Mucosa of stomach (tissue), 1 donor: Measurements from ENCODE around the gene FAM47E.

ENCODE experiments used
- H3K27me3 ChIP-seq: one replicate; pipeline ENCODE4 v1.7.0; 2013; ENCODE audit warnings: mild to moderate bottlenecking, low read length; ENCODE audit not compliant: control insufficient read depth, insufficient read depth
- H3K36me3 ChIP-seq: one replicate; pipeline ENCODE4 v1.7.0; 2013; ENCODE audit warnings: low read length; ENCODE audit not compliant: control insufficient read depth, insufficient read depth
- H3K4me1 ChIP-seq: one replicate; pipeline ENCODE4 v1.7.0; 2013; ENCODE audit warnings: mild to moderate bottlenecking, low read length; ENCODE audit not compliant: control insufficient read depth, insufficient read depth
- H3K4me3 ChIP-seq: one replicate; pipeline ENCODE4 v1.7.0; 2013; ENCODE audit warnings: low read length
- H3K9ac ChIP-seq: one replicate; pipeline ENCODE4 v1.7.0; 2013; ENCODE audit warnings: mild to moderate bottlenecking, low read length, moderate library complexity
- H3K9me3 ChIP-seq: one replicate; pipeline ENCODE4 v1.7.0; 2013; ENCODE audit warnings: mild to moderate bottlenecking, low read length, moderate library complexity; ENCODE audit not compliant: control insufficient read depth
- donor health status: Pancreatic carcinoma.

FAM47E gene

GRCh38 chr4:76293772-76294171 lies 42.3 kb downstream of the FAM47E start:
- peaks cover 5% of the 10 kb centered on the region for H3K4me1 ChIP-seq
- H3K27me3 ChIP-seq, result no peaks in the 10 kb centered on the region
- no peaks in the 10 kb centered on the region for H3K36me3 ChIP-seq
- H3K9ac ChIP-seq, result no peak overlapping the region
- H3K9me3 ChIP-seq, result no peaks in the 10 kb centered on the region
- no peak overlapping the region for H3K4me3 ChIP-seq

- Histone ChIP-seq H3K9ac (no peak overlapping the region), H3K36me3 (no peaks in the 10 kb centered on the region), H3K9me3 (no peaks in the 10 kb centered on the region), H3K27me3 (no peaks in the 10 kb centered on the region), H3K4me3 (no peak overlapping the region), H3K4me1 (peaks cover 23% of the 10 kb centered on the region)
Measured at GRCh38 chr4:76296286-76296820, 44.8 kb downstream of the FAM47E start.

- Histone ChIP-seq H3K27me3 (no peaks in the 10 kb centered on the region), H3K36me3 (no peaks in the 10 kb centered on the region), H3K9ac (no peak overlapping the region), H3K4me1 (peaks cover 28% of the 10 kb centered on the region), H3K9me3 (no peaks in the 10 kb centered on the region), H3K4me3 (no peak overlapping the region)
Measured at GRCh38 chr4:76298227-76298626, 46.7 kb downstream of the FAM47E start.

DNA sequence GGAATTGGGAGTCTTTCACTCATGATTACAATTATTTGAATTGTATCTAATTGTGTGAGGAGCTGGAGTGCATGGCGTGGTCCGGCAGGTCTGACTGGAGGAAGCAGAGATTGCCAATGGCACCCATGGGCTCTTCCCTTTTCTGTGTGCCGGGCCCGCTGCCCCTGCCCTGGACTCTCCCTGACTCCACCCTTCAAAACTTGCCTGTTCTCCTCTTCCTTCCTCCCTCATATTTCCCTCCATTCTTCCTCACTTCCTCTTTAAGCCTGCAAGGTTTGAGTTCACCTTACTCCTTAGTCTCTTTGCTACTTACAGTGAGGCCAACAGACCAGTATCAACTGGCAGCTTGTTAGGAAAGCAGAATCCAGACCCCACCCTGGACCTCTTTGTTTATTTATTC lies 48.5 kb downstream of the FAM47E start:
- H3K4me1 ChIP-seq, result peaks cover 31% of the 10 kb centered on the region
- H3K9me3 ChIP-seq, result no peaks in the 10 kb centered on the region
- no peak overlapping the region for H3K9ac ChIP-seq
- no peaks in the 10 kb centered on the region for H3K36me3 ChIP-seq
- no peaks in the 10 kb centered on the region for H3K27me3 ChIP-seq
- no peak overlapping the region for H3K4me3 ChIP-seq

- H3K9ac ChIP-seq, result no peak overlapping the region
- H3K27me3 ChIP-seq, result no peaks in the 10 kb centered on the region
- peaks cover 37% of the 10 kb centered on the region for H3K4me1 ChIP-seq
- no peak overlapping the region for H3K4me3 ChIP-seq
- no peaks in the 10 kb centered on the region for H3K9me3 ChIP-seq
- H3K36me3 ChIP-seq, result no peaks in the 10 kb centered on the region
Measured at GRCh38 chr4:76301068-76301774, 49.7 kb downstream of the FAM47E start.

- Histone ChIP-seq H3K27me3 (no peaks in the 10 kb centered on the region), H3K9ac (no peak overlapping the region), H3K9me3 (no peaks in the 10 kb centered on the region), H3K4me1 (peaks cover 37% of the 10 kb centered on the region), H3K4me3 (no peak overlapping the region), H3K36me3 (no peaks in the 10 kb centered on the region)
Measured at GRCh38 chr4:76301775-76302162, 50.2 kb downstream of the FAM47E start.

GRCh38 chr4:76302826-76303438 lies 51.4 kb downstream of the FAM47E start:
- H3K9ac ChIP-seq, result no peak overlapping the region
- H3K27me3 ChIP-seq, result no peaks in the 10 kb centered on the region
- H3K36me3 ChIP-seq, result no peaks in the 10 kb centered on the region
- no peaks in the 10 kb centered on the region for H3K9me3 ChIP-seq
- H3K4me3 ChIP-seq, result no peak overlapping the region
- peaks cover 40% of the 10 kb centered on the region for H3K4me1 ChIP-seq

GRCh38 chr4:76305033-76305687 lies 53.6 kb downstream of the FAM47E start:
- H3K9me3 ChIP-seq, result no peaks in the 10 kb centered on the region
- peak overlapping the region; percentile 85 for H3K4me3 ChIP-seq
- H3K4me1 ChIP-seq, result peaks cover 38% of the 10 kb centered on the region
- no peaks in the 10 kb centered on the region for H3K36me3 ChIP-seq
- peak overlapping the region; percentile 92 for H3K9ac ChIP-seq
- no peaks in the 10 kb centered on the region for H3K27me3 ChIP-seq

GRCh38 chr4:76305971-76306881 lies 54.7 kb downstream of the FAM47E start, which contains the start of gene STBD1:
Gene STBD1 (plus strand): TSS chr4:76306733. CDS start chr4:76306770, 37 bp downstream.
- Histone ChIP-seq H3K4me1 (peaks cover 30% of the 10 kb centered on the region), H3K36me3 (no peaks in the 10 kb centered on the region), H3K27me3 (no peaks in the 10 kb centered on the region)

DNA sequence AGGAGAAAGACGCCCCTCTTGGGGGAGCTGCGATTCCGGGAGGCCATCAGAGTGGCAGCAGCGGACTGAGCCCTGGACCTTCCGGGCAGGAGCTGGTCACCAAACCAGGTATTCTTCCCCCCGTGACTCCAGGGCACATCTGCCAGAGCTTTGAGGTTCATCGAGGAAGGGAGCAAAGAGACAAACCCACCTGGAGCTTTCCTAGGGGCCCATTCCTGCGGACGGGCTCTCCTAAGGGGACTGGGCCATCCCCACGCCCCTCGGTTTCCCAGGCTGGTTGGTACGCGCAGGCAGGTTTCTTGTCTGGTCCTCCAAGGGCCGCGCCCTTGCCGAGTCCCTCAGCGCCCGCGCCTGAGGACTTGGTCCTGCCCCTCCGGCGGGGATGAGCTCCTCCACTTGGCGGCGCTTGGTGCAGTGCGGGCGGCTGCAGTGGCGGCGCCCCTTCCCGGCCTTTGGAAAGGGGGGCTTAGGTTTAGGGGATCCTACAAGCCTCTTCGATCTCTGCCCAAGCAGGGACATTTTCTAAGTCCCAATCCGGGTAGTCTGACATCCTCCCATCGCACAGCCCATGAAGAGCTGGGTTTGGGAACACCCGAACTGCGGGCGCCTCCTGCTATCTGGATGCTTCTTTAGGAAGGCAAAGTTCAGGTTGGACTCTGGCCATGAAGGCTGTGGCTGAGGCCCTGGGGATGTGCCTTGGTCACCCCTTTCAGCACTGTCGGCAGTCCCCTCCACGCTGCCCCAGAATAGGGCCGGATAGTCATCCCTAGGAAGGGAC lies 55.5 kb downstream of the FAM47E start:
- Histone ChIP-seq H3K27me3 (no peaks in the 10 kb centered on the region), H3K4me1 (peaks cover 24% of the 10 kb centered on the region), H3K36me3 (no peaks in the 10 kb centered on the region), H3K4me3 (peak overlapping the region; percentile 85), H3K9me3 (no peaks in the 10 kb centered on the region), H3K9ac (peak overlapping the region; percentile 92)

More at GRCh38 chr4:76305971-76306881, 54.7 kb downstream of the FAM47E start, which contains the start of gene STBD1:
- Histone ChIP-seq H3K4me3 (peak within 1 kb of the TSS; percentile 85), H3K9me3 (no peaks in the 10 kb centered on the region), H3K9ac (peak within 1 kb of the TSS; percentile 92)

DNA sequence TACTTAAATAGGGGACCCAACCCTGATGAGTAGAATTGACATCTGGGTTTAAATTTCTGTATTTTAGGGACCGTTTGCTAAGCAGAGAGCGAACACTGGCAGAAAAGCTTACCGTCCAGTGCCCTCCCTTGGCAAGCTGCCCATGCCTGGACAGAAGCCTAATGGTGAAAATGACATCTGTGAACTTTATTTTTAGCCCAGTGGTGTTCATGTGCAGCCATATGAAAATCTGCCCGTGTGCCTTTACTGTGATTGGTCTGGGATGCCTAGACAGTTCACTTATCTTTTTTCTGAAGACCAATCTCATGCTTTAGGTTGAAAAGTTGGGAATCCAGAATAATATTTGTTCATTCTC lies 56.1 kb downstream of the FAM47E start:
- Histone ChIP-seq H3K9me3 (no peaks in the 10 kb centered on the region), H3K9ac (peak overlapping the region; percentile 92), H3K4me1 (peaks cover 20% of the 10 kb centered on the region)

More for the DNA sequence above, 56.1 kb downstream of the FAM47E start:
- Histone ChIP-seq H3K36me3 (no peaks in the 10 kb centered on the region), H3K4me3 (no peak overlapping the region), H3K27me3 (no peaks in the 10 kb centered on the region)
